HepG2 (cell line): ENCODE measurements around the gene ADAMTS14. TPM values are rescaled to one million over a fixed set of nuclear protein-coding genes. Genes with fewer than 3 reads are reported as not detected.

ENCODE experiments used
- ATAC-seq: fragments of 200-7000 bp; cut with Tn5 transposase; 3 replicates; pipeline ENCODE4 v1.9.1; 2020; ENCODE audit warnings: mild to moderate bottlenecking, moderate library complexity
- BruUV-seq: library from RNA; stranded (reverse); fragments of 400-500 nt; replicated peaks from 2 replicates; lab custom pipeline; 2021; lab: Mats Ljungman, UMichigan
- CTCF ChIA-PET: fragments of 300-600 bp; formaldehyde crosslinking; extraction: SDS; loops from one replicate; lab custom pipeline; 2021; ENCODE audit warnings: low total read pairs, inconsistent platforms, low intra/inter-chr PET ratio; lab: Yijun Ruan, JAX
- POLR2A ChIA-PET: fragments of 350-600 bp; sonication (Branson Sonifier 250); formaldehyde crosslinking; loops from one replicate; lab custom pipeline; 2020; ENCODE audit warnings: antibody characterized with exemption, inconsistent platforms; lab: Yijun Ruan, JAX
- DNase-seq: peaks from one replicate; pipeline ENCODE4 v3.0.0-alpha.2; 2015; ENCODE audit warnings: low spot score
- FAIRE-seq: peaks from 3 replicates; lab custom pipeline; 2011; peaks lifted over from hg19 to GRCh38; lab: Jason Lieb, UNC
- H2AFZ ChIP-seq: one replicate; pipeline ENCODE4 v1.6.1; 2011; ENCODE audit warnings: low read length, inconsistent platforms
- H3K27ac ChIP-seq: fragments of 300-600 bp; 3 replicates; pipeline ENCODE4 v1.8.0; 2011; ENCODE audit warnings: mixed run types, mild to moderate bottlenecking, mixed read lengths, low read length, inconsistent platforms; ENCODE audit not compliant: insufficient read depth; ENCODE audit errors: extremely low read length
- H3K27me3 ChIP-seq, 2 experiments: fragments of 200-600 bp in 1 of 2; 2 replicates in 1 of 2; 3 replicates in 1 of 2; pipeline versions ENCODE4 v1.6.0 to v1.8.0; 2011; ENCODE audit warnings: low read length in 2 of 2, mild to moderate bottlenecking in 2 of 2, moderate library complexity in 2 of 2, inconsistent platforms in 1 of 2; ENCODE audit not compliant: insufficient read depth in 2 of 2, control insufficient read depth in 1 of 2
- H3K36me3 ChIP-seq, 2 experiments: fragments of 200-600 bp in 1 of 2; replicated peaks in 1 of 2; 2 replicates in 1 of 2; 3 replicates in 1 of 2; pipeline versions ENCODE4 v1.5.1 to v1.8.0; 2011; ENCODE audit warnings: low read length in 2 of 2, inconsistent platforms in 1 of 2; ENCODE audit not compliant: insufficient read depth in 2 of 2, control insufficient read depth in 1 of 2
- H3K4me1 ChIP-seq: 2 replicates; pipeline ENCODE4 v1.5.1; 2012; ENCODE audit warnings: low read length, inconsistent platforms; ENCODE audit not compliant: insufficient read depth
- H3K4me2 ChIP-seq: 2 replicates; pipeline ENCODE4 v1.6.0; 2011; ENCODE audit warnings: low read depth, low read length, inconsistent platforms
- H3K4me3 ChIP-seq, 3 experiments: fragments of 200-600 bp in 1 of 3; sonication (generic), shearing (Covaris generic) in 1 of 3; replicated peaks in 1 of 3; 2 replicates each; pipeline ENCODE4 v1.5.1; 2011 to 2016; ENCODE audit warnings: low read length in 3 of 3, inconsistent platforms in 2 of 3, low read depth in 2 of 3, mild to moderate bottlenecking in 2 of 3, control low read depth in 1 of 3, mixed read lengths in 1 of 3; ENCODE audit not compliant: insufficient read depth in 1 of 3
- H3K79me2 ChIP-seq: one replicate; pipeline ENCODE4 v1.6.1; 2011; ENCODE audit warnings: low read length, inconsistent platforms; ENCODE audit not compliant: insufficient read depth
- H3K9ac ChIP-seq: 2 replicates; pipeline ENCODE4 v1.6.0; 2011; ENCODE audit warnings: mild to moderate bottlenecking, low read depth, low read length, inconsistent platforms; ENCODE audit not compliant: insufficient read depth
- H3K9me3 ChIP-seq: 2 replicates; pipeline ENCODE4 v1.5.1; 2012; ENCODE audit warnings: mild to moderate bottlenecking, low read length
- H4K20me1 ChIP-seq: 2 replicates; pipeline ENCODE4 v1.6.0; 2011; ENCODE audit warnings: inconsistent platforms, mild to moderate bottlenecking, low read length, moderate library complexity; ENCODE audit not compliant: insufficient read depth
- BRF2 ChIP-seq: sonication (generic); formaldehyde crosslinking; IDR thresholded peaks from 2 replicates; pipeline ENCODE4 v1.8.1; 2022; ENCODE audit warnings: mild to moderate bottlenecking, missing genetic modification reagents
- KIAA2018 ChIP-seq: sonication (generic); formaldehyde crosslinking; IDR thresholded peaks from 2 replicates; pipeline ENCODE4 v1.5.0; 2020; ENCODE audit warnings: mild to moderate bottlenecking, missing genetic modification reagents, borderline replicate concordance
- MEIS1 ChIP-seq: sonication (generic); formaldehyde crosslinking; IDR thresholded peaks from 2 replicates; pipeline ENCODE4 v1.9.0; 2021; ENCODE audit warnings: mild to moderate bottlenecking, missing genetic modification reagents, moderate library complexity, borderline replicate concordance
- NCOR1 ChIP-seq: fragments of 200-600 bp; sonication (generic); IDR thresholded peaks from 2 replicates; pipeline ENCODE4 v1.7.0; 2017; ENCODE audit warnings: antibody characterized with exemption, low read length, borderline replicate concordance
- TIGD3 ChIP-seq: sonication (generic); formaldehyde crosslinking; IDR thresholded peaks from 2 replicates; pipeline ENCODE4 v1.5.1; 2020; ENCODE audit warnings: mild to moderate bottlenecking, missing genetic modification reagents, borderline replicate concordance
- ZFX ChIP-seq: sonication (generic); formaldehyde crosslinking; IDR thresholded peaks from 2 replicates; pipeline ENCODE4 v1.4.0; 2020; ENCODE audit warnings: mild to moderate bottlenecking, low read depth, missing genetic modification reagents, moderate library complexity
- ZNF180 ChIP-seq: sonication (generic); formaldehyde crosslinking; IDR thresholded peaks from 2 replicates; pipeline ENCODE4 v1.4.0; 2020; ENCODE audit warnings: low read depth, missing genetic modification reagents, borderline replicate concordance
- ZNF430 ChIP-seq: sonication (generic); formaldehyde crosslinking; IDR thresholded peaks from 2 replicates; pipeline ENCODE4 v1.9.0; 2021; ENCODE audit warnings: mild to moderate bottlenecking, missing genetic modification reagents
- WGBS: methylation state at CpG from one replicate; pipeline ENCODE4 v1.1.6; 2017; ENCODE audit warnings: low lambda C conversion rate; 5-methylcytosine and 5-hydroxymethylcytosine counted together
- in situ Hi-C: cut with HindIII; loops from 2 replicates; pipeline ENCODE4 v1.10.0; 2017; ENCODE audit warnings: low pct_unique_long_range_greater_than_20kb; ENCODE audit not compliant: extremely low pct_ligation_motif_present
- intact Hi-C: fragments of 100-400 bp; cut with micrococcal nuclease; formaldehyde crosslinking; loops from one replicate; pipeline ENCODE4 v1.10.0; 2022; ENCODE audit not compliant: unreplicated experiment
- polyA plus RNA-seq, 8 experiments: library from polyadenylated mRNA; depleted of rRNA in 3 of 8; stranded (reverse) in 7 of 8; unstranded in 1 of 8; fragments of >200 nt; fragmentation: Illumina TruSeq in 4 of 8; extraction: Trizol in 4 of 8; gene quantifications; 2 replicates each; pipeline versions ENCODE4 v1.2.1 to v1.2.3, GENCODE V29; 2011 to 2016; ENCODE audit warnings: low read depth in 4 of 8, missing spikeins in 1 of 8, mixed read lengths in 1 of 8; ENCODE audit not compliant: insufficient read depth in 1 of 8
- total RNA-seq, 5 experiments: library from RNA; depleted of rRNA; stranded (reverse); fragments of >200 nt; fragmentation: Illumina TruSeq; extraction: Trizol; gene quantifications; 2 replicates each; pipeline ENCODE4 v1.2.3, GENCODE V29; 2016; ENCODE audit warnings: low read depth in 1 of 5

Gene ADAMTS14
- total and polyA plus RNA-seq, 2 of the 13 experiments (the other 11 are each of a cell fraction or from before 2014, with no cell fraction given): 0.04 to 0.07 TPM

- WGBS: 54% methylated on average over 4 of the region's 16 CpGs
- Histone ChIP-seq H3K79me2 (no peaks in the 10 kb centered on the region), H3K9me3 (no peaks in the 10 kb centered on the region), H3K4me1 (no peaks in the 10 kb centered on the region), H2AFZ (no peak overlapping the region), H3K4me2 (no peak overlapping the region), H3K27me3 (no peaks in the 10 kb centered on the region), H3K4me3 (no peak overlapping the region), H3K9ac (no peak overlapping the region), H3K27ac (no peak overlapping the region), H3K36me3 (no peaks in the 10 kb centered on the region), H4K20me1 (no peaks in the 10 kb centered on the region)
- no peak for FAIRE-seq
- BruUV-seq: no TSS peak
- in situ Hi-C loops: no loop called here
- ChIA-PET CTCF (no interaction called here), POLR2A (no interaction called here)
- no peak for DNase-seq
- ATAC-seq: no peak
- TF ChIP-seq BRF2 (CRISPR knock-in tag): no peak
- no peak for TF ChIP-seq NCOR1
- no peak for TF ChIP-seq ZNF430 (CRISPR knock-in tag)
- TF ChIP-seq MEIS1 (CRISPR knock-in tag): no peak
- no peak for TF ChIP-seq KIAA2018 (CRISPR knock-in tag)
- TF ChIP-seq TIGD3 (CRISPR knock-in tag): no peak
- TF ChIP-seq ZNF180 (CRISPR knock-in tag): no peak
- TF ChIP-seq ZFX (CRISPR knock-in tag): no peak
- intact Hi-C loops: no loop called here
These were observed 57.6 kb downstream of the ADAMTS14 start for GRCh38 chr10:70729763-70730357.
